GM18505 (cell line): ENCODE measurements around the gene PKNOX2.

Experiments used
- ATAC-seq: cut with Tn5 transposase; IDR thresholded peaks from one replicate; pipeline ENCODE4 v1.9.1; 2021; ENCODE audit not compliant: unreplicated experiment
- POLR2A ChIP-seq: IDR thresholded peaks from 4 replicates; pipeline ENCODE4 v1.6.1; 2011; ENCODE audit warnings: borderline replicate concordance; ENCODE audit not compliant: insufficient read depth, insufficient read length; ENCODE audit errors: extremely low read depth

Gene PKNOX2

GRCh38 chr11:125303694-125304093, 139.1 kb downstream of the PKNOX2 start:
- ATAC-seq: no peak
- no peak for TF ChIP-seq POLR2A

- ATAC-seq: no peak
- TF ChIP-seq POLR2A: no peak
Measured at GRCh38 chr11:125304136-125304535, 139.6 kb downstream of the PKNOX2 start.

- ATAC-seq: no peak
- no peak for TF ChIP-seq POLR2A
Measured at GRCh38 chr11:125304876-125305275, 140.3 kb downstream of the PKNOX2 start.

- TF ChIP-seq POLR2A: no peak
- ATAC-seq: no peak
Measured at GRCh38 chr11:125305345-125305744, 140.8 kb downstream of the PKNOX2 start.

- no peak for ATAC-seq
- TF ChIP-seq POLR2A: no peak
Measured at GRCh38 chr11:125306476-125306875, 141.9 kb downstream of the PKNOX2 start.

GRCh38 chr11:125308246-125308645, 143.7 kb downstream of the PKNOX2 start:
- no peak for TF ChIP-seq POLR2A
- no peak for ATAC-seq

- no peak for ATAC-seq
- TF ChIP-seq POLR2A: no peak
Measured at GRCh38 chr11:125312391-125312790, 147.8 kb downstream of the PKNOX2 start.

GRCh38 chr11:125312812-125313211, 148.3 kb downstream of the PKNOX2 start:
- no peak for TF ChIP-seq POLR2A
- no peak for ATAC-seq

- TF ChIP-seq POLR2A: no peak
- ATAC-seq: no peak
Measured at GRCh38 chr11:125313271-125314219, 149.0 kb downstream of the PKNOX2 start.

GRCh38 chr11:125314276-125315078, 149.9 kb downstream of the PKNOX2 start:
- no peak for ATAC-seq

GRCh38 chr11:125315079-125315740, 150.7 kb downstream of the PKNOX2 start:
- ATAC-seq: no peak
- TF ChIP-seq POLR2A: no peak

More at GRCh38 chr11:125314276-125315078, 149.9 kb downstream of the PKNOX2 start:
- no peak for TF ChIP-seq POLR2A

- TF ChIP-seq POLR2A: no peak
- no peak for ATAC-seq
Measured at GRCh38 chr11:125317416-125317815, 152.9 kb downstream of the PKNOX2 start.

GRCh38 chr11:125319649-125320048, 155.1 kb downstream of the PKNOX2 start:
- no peak for ATAC-seq
- no peak for TF ChIP-seq POLR2A
